ENCODE data around the gene ITGB1. TPM values are rescaled to one million over a fixed set of nuclear protein-coding genes. Genes with fewer than 3 reads are reported as not detected.

The ITGB1 gene
- polyA plus RNA-seq, 1 of the 3 experiments (the other 2 are of a cell fraction) = 666 TPM

DNA sequence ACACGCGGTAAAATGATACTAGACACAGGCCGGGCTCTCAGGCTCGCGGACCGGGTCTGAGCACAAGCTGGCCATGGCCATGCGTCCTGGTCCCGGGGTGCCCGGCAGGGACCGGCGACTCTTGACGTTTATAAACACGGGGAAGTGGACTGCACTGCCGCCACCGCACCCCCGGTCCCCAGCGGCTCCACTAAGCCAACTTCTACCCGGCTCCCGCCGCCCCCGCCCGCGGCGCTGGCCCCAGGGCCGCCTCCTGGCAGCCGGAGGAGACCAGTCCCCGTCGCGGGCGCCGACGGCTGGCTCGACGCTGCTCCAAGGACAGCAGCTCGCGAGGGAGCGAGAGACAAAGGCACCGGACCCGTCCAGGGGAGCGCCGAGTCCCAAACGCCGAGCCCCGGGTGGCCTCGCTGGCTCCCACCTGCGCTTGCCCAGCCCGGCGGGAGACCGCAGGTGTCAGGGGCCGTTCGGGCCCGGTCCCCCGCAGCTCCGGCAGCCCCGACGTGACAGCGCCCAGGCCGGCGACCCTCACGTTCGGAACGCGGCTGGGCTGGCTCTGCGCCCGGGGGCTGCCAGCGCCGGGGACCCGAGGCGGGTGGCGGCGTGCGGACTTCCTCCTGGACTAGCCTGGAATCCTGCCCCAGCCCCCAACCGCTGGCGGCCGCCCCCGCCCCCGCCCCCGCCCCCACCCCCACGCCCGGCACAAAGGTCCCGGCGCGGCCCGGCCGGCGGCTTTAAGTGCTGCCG is 517 bp downstream of the ITGB1 start:
- peak overlapping the region; percentile 78 for H3K4me2 ChIP-seq
- peaks cover 80% of the 10 kb centered on the region for H3K79me2 ChIP-seq (ENCODE audit: insufficient read depth)
- no peaks in the 10 kb centered on the region for H3K27me3 ChIP-seq (ENCODE audit: insufficient read depth)
- no peaks in the 10 kb centered on the region for H3K9me3 ChIP-seq
- peak overlapping the region; percentile 87 for H3K9ac ChIP-seq
- POLR2A ChIA-PET = interaction anchor here (0.8 to 1.3 kb wide), 3 partner anchors 13 to 23 kb away, joined by 4 to 8 read pairs (median 4); no protein-coding TSS in a partner anchor
- H3K4me3 ChIP-seq (ENCODE audit: low read depth in 2 of 2, low read length in 1 of 2) = peak overlapping the region; percentile 77 to 95
- CTCF ChIA-PET = interaction anchor here (0.7 to 2.2 kb wide), 3 partner anchors 12 to 51 kb away, joined by 3 to 10 read pairs (median 3); no protein-coding TSS in a partner anchor
- H4K20me1 ChIP-seq (ENCODE audit: insufficient read depth) = peaks cover 51% of the 10 kb centered on the region
- peaks cover 10 to 30% of the 10 kb centered on the region in 2 experiments; a peak in 3 of 4 replicates for H3K4me1 ChIP-seq (ENCODE audit: control insufficient read depth in 1 of 2, insufficient read depth in 2 of 2, low read depth in 1 of 2, low read length in 1 of 2)
- peaks cover 26% of the 10 kb centered on the region for H3F3A ChIP-seq (replicated peaks; ENCODE audit: insufficient read depth)
- peak overlapping the region; percentile 67 to 83 for H3K27ac ChIP-seq (ENCODE audit: low read depth in 2 of 2, low read length in 1 of 2)
- peaks cover 11 to 15% of the 10 kb centered on the region in 2 experiments for H3K36me3 ChIP-seq (replicated peaks in 1 of 2; ENCODE audit: control insufficient read depth in 1 of 2, insufficient read depth in 2 of 2, low read length in 1 of 2)
- TF ChIP-seq MXI1 (IDR thresholded peaks at IDR 0.05; ENCODE audit: low read depth, low read length) (peak; percentile 51; the same call in 1 of the 2 replicates), FOXJ3 (CRISPR knock-in tag; IDR thresholded peaks at IDR 0.05) (no peak)
- H2AFZ ChIP-seq (ENCODE audit: low read depth) = no peak overlapping the region
- WGBS (ENCODE audit: low lambda C conversion rate) = 1% methylated on average over 14 of the region's 87 CpGs
- peak; percentile 82 for DNase-seq
- no peaks in the 10 kb centered on the region for H3K9me2 ChIP-seq

DNA sequence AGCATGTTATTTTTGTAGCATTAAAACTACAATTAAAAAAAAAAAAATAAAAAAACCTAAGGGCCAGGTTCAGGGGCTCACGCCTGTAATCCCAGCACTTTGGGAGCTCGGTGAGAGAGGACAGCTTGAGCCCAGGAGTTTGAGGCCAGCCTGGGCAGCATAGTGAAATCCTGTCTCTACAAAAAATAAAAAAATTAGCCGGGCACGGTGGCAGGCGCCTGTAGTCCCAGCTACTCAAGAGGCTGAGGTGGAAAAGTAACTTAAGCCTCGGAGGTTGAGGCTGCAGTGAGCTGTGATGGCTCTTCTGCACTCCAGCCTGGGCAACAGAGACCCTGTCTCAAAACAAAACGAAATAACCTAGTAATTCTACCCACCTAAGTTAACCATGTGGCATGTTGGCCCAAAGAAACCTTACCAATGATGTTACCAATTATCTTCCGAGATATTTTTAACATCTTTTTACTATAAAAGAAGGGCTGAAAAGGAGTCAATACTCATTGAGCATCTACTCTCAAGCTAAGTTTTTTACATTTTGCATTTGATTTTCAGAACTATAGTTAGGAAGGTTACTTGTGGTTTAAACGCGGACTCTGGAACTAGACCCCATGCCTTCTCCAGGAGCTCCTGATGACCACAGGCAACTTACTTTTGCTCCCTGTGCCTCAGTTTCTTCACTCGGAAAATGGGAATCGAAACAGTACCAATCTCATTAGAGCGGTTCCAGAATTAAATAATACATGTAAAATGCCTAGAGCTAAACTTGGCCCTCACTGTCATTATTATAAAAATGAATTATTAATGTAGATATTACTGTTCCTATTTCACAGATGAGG is 1.4 kb downstream of the ITGB1 start:
- TF ChIP-seq GATA2 (CRISPR knock-in tag; IDR thresholded peaks at IDR 0.05) (no peak), NFIC (IDR thresholded peaks at IDR 0.05; ENCODE audit: borderline replicate concordance) (no peak), TCF12 (IDR thresholded peaks at IDR 0.05) (no peak), RAD21 (IDR thresholded peaks at IDR 0.05; ENCODE audit: low read length) (no peak), CHD2 (IDR thresholded peaks at IDR 0.05; ENCODE audit: low read length, partially characterized antibody) (no peak), ELF1 (IDR thresholded peaks at IDR 0.05) (no peak), EZH2phosphoT487 (IDR thresholded peaks at IDR 0.05; ENCODE audit: borderline replicate concordance, low read depth) (no peak), TEAD4 (IDR thresholded peaks at IDR 0.05; ENCODE audit: borderline replicate concordance, insufficient read depth) (no peak), FOXJ3 (CRISPR knock-in tag; IDR thresholded peaks at IDR 0.05) (no peak), JUND (IDR thresholded peaks at IDR 0.05) (no peak), SMC3 (IDR thresholded peaks at IDR 0.05; ENCODE audit: low read depth, low read length) (no peak), MXI1 (IDR thresholded peaks at IDR 0.05; ENCODE audit: low read depth, low read length) (no peak), FOXM1 (IDR thresholded peaks at IDR 0.05; ENCODE audit: low read depth) (no peak), RXRA (IDR thresholded peaks at IDR 0.05; ENCODE audit: borderline replicate concordance, low read depth) (no peak), GABPA (IDR thresholded peaks at IDR 0.05; ENCODE audit: low read depth) (no peak)
- TF ChIP-seq, protein P1, sequence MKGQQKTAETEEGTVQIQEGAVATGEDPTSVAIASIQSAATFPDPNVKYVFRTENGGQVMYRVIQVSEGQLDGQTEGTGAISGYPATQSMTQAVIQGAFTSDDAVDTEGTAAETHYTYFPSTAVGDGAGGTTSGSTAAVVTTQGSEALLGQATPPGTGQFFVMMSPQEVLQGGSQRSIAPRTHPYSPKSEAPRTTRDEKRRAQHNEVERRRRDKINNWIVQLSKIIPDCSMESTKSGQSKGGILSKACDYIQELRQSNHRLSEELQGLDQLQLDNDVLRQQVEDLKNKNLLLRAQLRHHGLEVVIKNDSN (IDR thresholded peaks at IDR 0.05; ENCODE audit: borderline replicate concordance, low read depth) = no peak
- TF ChIP-seq, protein P2, sequence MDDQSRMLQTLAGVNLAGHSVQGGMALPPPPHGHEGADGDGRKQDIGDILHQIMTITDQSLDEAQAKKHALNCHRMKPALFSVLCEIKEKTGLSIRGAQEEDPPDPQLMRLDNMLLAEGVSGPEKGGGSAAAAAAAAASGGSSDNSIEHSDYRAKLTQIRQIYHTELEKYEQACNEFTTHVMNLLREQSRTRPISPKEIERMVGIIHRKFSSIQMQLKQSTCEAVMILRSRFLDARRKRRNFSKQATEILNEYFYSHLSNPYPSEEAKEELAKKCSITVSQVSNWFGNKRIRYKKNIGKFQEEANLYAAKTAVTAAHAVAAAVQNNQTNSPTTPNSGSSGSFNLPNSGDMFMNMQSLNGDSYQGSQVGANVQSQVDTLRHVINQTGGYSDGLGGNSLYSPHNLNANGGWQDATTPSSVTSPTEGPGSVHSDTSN (IDR thresholded peaks at IDR 0.05) = no peak
- TF ChIP-seq, protein P3, sequence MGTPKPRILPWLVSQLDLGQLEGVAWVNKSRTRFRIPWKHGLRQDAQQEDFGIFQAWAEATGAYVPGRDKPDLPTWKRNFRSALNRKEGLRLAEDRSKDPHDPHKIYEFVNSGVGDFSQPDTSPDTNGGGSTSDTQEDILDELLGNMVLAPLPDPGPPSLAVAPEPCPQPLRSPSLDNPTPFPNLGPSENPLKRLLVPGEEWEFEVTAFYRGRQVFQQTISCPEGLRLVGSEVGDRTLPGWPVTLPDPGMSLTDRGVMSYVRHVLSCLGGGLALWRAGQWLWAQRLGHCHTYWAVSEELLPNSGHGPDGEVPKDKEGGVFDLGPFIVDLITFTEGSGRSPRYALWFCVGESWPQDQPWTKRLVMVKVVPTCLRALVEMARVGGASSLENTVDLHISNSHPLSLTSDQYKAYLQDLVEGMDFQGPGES (IDR thresholded peaks at IDR 0.05; ENCODE audit: low read depth, low read length) = no peak
- Histone ChIP-seq H4K20me1 (ENCODE audit: insufficient read depth) (peaks cover 60% of the 10 kb centered on the region), H3K4me2 (peak overlapping the region; percentile 78), H3K27ac (ENCODE audit: low read depth in 2 of 2, low read length in 1 of 2) (peak overlapping the region; percentile 67 to 83; a peak in 3 of 4 replicates), H3K79me2 (ENCODE audit: insufficient read depth) (peaks cover 89% of the 10 kb centered on the region), H3K4me1 (ENCODE audit: control insufficient read depth in 1 of 2, insufficient read depth in 2 of 2, low read depth in 1 of 2, low read length in 1 of 2) (peaks cover 13 to 30% of the 10 kb centered on the region in 2 experiments; a peak in 3 of 4 replicates), H3K27me3 (ENCODE audit: insufficient read depth) (no peaks in the 10 kb centered on the region), H2AFZ (ENCODE audit: low read depth) (no peak overlapping the region), H3K36me3 (replicated peaks in 1 of 2; ENCODE audit: control insufficient read depth in 1 of 2, insufficient read depth in 2 of 2, low read length in 1 of 2) (peaks cover 12 to 22% of the 10 kb centered on the region in 2 experiments), H3F3A (replicated peaks; ENCODE audit: insufficient read depth) (peaks cover 28% of the 10 kb centered on the region), H3K9me3 (no peaks in the 10 kb centered on the region), H3K4me3 (ENCODE audit: low read depth in 2 of 2, low read length in 1 of 2) (peak overlapping the region; percentile 77 to 95), H3K9ac (peak overlapping the region; percentile 87), H3K9me2 (no peaks in the 10 kb centered on the region)
- POLR2A ChIA-PET = interaction anchor here (0.8 to 1.3 kb wide), 3 partner anchors 12 to 24 kb away, joined by 4 to 8 read pairs (median 4); no protein-coding TSS in a partner anchor
- WGBS (ENCODE audit: low lambda C conversion rate) = 15% methylated on average over 13 of the region's 13 CpGs
- CTCF ChIA-PET = interaction anchor here (0.7 to 2.2 kb wide), 3 partner anchors 11 to 52 kb away, joined by 3 to 10 read pairs (median 3); no protein-coding TSS in a partner anchor
- no peak for DNase-seq
